Suprapubic skin (tissue), 3 donors: Measurements from ENCODE around the gene BMP8B.
"Not testable (repeated sequence)": the region's sequence is repeated elsewhere in the genome, so short reads cannot be mapped to it uniquely, and the experiment has no call there.

Experiments
- POLR2AphosphoS5 ChIP-seq, 3 donors: sonication (generic); formaldehyde crosslinking; IDR thresholded peaks; one replicate each; pipeline ENCODE4 v1.6.1; 2017; ENCODE audit warnings: antibody characterized with exemption in 3 of 3
- TF ChIP-seq, protein P1 (sequence below), 2 donors: fragments of 200-600 bp in 1 of 2; fragments of 450-650 bp in 1 of 2; sonication (generic) in 1 of 2; IDR thresholded peaks; one replicate each; pipeline ENCODE4 v1.5.1; 2016 to 2019; ENCODE audit warnings: antibody characterized with exemption in 2 of 2, mild to moderate bottlenecking in 1 of 2, moderate library complexity in 1 of 2

DNA sequence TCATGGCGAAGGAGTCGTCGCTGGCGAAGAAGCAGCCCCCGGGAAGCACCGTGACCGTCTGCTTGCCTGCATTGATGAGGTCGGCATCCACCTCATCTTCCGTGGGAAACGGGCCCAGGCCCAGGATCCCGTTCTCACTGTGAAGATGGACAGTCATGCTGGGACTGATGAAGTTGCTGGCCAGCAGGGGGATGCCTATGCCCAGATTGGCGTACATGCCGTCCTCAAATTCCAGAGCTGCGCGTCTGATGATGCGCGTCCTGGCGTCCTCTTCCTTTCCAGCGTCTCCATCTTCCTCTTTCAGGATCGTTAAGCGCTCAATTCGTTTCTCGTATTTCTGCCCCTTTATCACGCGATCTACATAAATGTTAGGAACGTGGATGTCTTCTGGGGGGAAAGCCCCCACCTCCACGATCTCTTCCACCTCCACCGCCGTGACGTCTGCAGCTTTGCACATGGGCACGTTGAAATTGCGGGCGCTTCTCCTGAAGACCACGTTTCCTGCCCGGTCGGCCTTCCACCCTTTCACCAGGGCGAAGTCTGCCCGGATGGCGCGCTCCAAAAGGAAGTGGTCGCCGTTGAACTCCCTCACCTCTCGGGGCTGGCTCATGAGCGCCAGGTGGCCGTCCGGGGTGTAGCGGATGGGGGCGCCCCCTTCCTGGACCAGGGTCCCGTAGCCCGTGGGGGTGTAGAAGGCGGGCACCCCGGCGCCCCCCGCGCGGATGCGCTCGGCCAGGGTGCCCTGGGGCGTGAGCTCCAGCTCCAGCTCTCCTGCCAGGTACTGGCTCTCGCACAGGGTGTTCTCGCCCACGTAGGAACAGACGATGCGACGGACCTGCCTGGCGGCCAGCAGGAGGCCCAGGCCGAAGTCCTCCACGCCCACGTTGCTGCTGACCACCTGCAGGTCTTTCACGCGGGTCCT is 18.3 kb downstream of the BMP8B start:
- TF ChIP-seq, protein P1, sequence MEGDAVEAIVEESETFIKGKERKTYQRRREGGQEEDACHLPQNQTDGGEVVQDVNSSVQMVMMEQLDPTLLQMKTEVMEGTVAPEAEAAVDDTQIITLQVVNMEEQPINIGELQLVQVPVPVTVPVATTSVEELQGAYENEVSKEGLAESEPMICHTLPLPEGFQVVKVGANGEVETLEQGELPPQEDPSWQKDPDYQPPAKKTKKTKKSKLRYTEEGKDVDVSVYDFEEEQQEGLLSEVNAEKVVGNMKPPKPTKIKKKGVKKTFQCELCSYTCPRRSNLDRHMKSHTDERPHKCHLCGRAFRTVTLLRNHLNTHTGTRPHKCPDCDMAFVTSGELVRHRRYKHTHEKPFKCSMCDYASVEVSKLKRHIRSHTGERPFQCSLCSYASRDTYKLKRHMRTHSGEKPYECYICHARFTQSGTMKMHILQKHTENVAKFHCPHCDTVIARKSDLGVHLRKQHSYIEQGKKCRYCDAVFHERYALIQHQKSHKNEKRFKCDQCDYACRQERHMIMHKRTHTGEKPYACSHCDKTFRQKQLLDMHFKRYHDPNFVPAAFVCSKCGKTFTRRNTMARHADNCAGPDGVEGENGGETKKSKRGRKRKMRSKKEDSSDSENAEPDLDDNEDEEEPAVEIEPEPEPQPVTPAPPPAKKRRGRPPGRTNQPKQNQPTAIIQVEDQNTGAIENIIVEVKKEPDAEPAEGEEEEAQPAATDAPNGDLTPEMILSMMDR (IDR thresholded peaks at IDR 0.05): not testable (repeated sequence)
- not testable (repeated sequence) for TF ChIP-seq POLR2AphosphoS5 (IDR thresholded peaks at IDR 0.05)
